Lower leg skin (tissue), 3 donors: Measurements from ENCODE around the gene LRRFIP1.

ENCODE experiments used
- CTCF ChIP-seq, 3 donors: fragments of 450-650 bp; IDR thresholded peaks; one replicate each; pipeline ENCODE4 v1.5.1; 2016; ENCODE audit warnings: antibody characterized with exemption in 3 of 3, mild to moderate bottlenecking in 3 of 3, moderate library complexity in 2 of 3
- POLR2A ChIP-seq, 2 donors: fragments of 450-650 bp; IDR thresholded peaks; one replicate each; pipeline ENCODE4 v1.6.1; 2016 to 2017; ENCODE audit warnings: antibody characterized with exemption in 2 of 2, mild to moderate bottlenecking in 1 of 2, moderate library complexity in 1 of 2

DNA sequence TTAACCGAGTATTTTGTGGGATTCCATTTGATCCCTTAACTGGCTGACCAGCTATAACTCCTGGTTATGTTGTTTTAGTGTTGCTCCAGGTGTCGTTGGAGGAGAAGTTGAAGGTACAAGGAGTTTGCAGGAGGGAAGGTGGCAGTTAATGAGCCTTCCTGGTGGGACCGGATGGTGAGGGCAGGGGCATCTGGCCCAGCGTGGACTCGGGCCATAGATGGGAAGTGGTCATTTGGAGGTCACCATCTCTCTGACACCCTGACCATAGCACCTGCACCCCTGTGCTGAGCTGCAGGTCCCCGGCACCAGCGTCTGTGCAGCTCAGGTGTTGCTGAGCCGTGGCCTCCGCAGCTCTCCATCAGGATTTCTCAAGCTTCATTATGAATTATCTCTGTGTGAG lies 119.8 kb downstream of the LRRFIP1 start:
- TF ChIP-seq CTCF (IDR thresholded peaks at IDR 0.05) = no peak
- no peak for TF ChIP-seq POLR2A (IDR thresholded peaks at IDR 0.05)
